AG09309 (cell line): ENCODE measurements around the gene LIN7C.

Experiments
- DNase-seq: peaks from one replicate; pipeline ENCODE4 v3.0.0-alpha.2; 2010; ENCODE audit warnings: low read depth
- H3K4me3 ChIP-seq: 2 replicates; pipeline ENCODE4 v1.5.1; 2011; ENCODE audit warnings: mild to moderate bottlenecking, low read depth, low read length, moderate library complexity; ENCODE audit not compliant: control insufficient read depth
- CTCF ChIP-seq: IDR thresholded peaks from 2 replicates; pipeline ENCODE4 v1.5.1; 2011; ENCODE audit warnings: mild to moderate bottlenecking, low read depth, low read length, inconsistent platforms; ENCODE audit not compliant: insufficient read depth, control insufficient read depth; ENCODE audit errors: missing control alignments

The LIN7C gene

GRCh38 chr11:27473017-27473406, 33.6 kb downstream of the LIN7C start:
- DNase-seq, result no peak
- H3K4me3 ChIP-seq, result peak overlapping the region; percentile 90

GRCh38 chr11:27472398-27473016, 34.1 kb downstream of the LIN7C start, which contains the start of gene LGR4:
LGR4 (minus strand) TSS chr11:27472790; CDS start chr11:27472302, 488 bp downstream.
- no peak for TF ChIP-seq CTCF
- H3K4me3 ChIP-seq, result peak within 1 kb of the TSS; percentile 90
- DNase-seq, result peak; percentile 72

More at GRCh38 chr11:27473017-27473406, 33.6 kb downstream of the LIN7C start:
- TF ChIP-seq CTCF, result no peak

- DNase-seq, result no peak
- peak overlapping the region; percentile 90 for H3K4me3 ChIP-seq
- TF ChIP-seq CTCF, result no peak
Measured at GRCh38 chr11:27471589-27472397, 34.8 kb downstream of the LIN7C start.

- DNase-seq, result no peak
- TF ChIP-seq CTCF, result no peak
- H3K4me3 ChIP-seq, result peak overlapping the region; percentile 90
Measured at GRCh38 chr11:27470826-27471588, 35.6 kb downstream of the LIN7C start.

- TF ChIP-seq CTCF, result no peak
- H3K4me3 ChIP-seq, result no peak overlapping the region; the same call in 1 of the 2 replicates
- DNase-seq, result no peak
Measured at GRCh38 chr11:27470166-27470565, 36.4 kb downstream of the LIN7C start.

GRCh38 chr11:27468995-27469695, 37.4 kb downstream of the LIN7C start:
- no peak for TF ChIP-seq CTCF
- no peak for DNase-seq
- H3K4me3 ChIP-seq, result no peak overlapping the region
